ENCODE measurements around the gene ST6GALNAC1. TPM values are rescaled to one million over a fixed set of nuclear protein-coding genes. Genes with fewer than 3 reads are reported as not detected.
A peak's percentile ranks its signal among the peaks of the same experiment; 100 is the strongest.

The ST6GALNAC1 gene
- total RNA-seq (2014; rRNA removed; shearing (Covaris generic)) = not detected in 2 replicates

- in situ Hi-C loops (cut with HindIII; ENCODE audit: low sequenced_read_pairs) = no loop called here
- no peak for DNase-seq (ENCODE audit: low spot score)
These were observed at the start of gene ST6GALNAC1 for GRCh38 chr17:76643553-76644148. Gene ST6GALNAC1 (minus strand): TSS chr17:76643757. CDS start chr17:76643638, 119 bp downstream.

GRCh38 chr17:76691379-76692191 lies 48.0 kb upstream of the ST6GALNAC1 start:
- in situ Hi-C loops (cut with HindIII; ENCODE audit: low sequenced_read_pairs) = loop anchor here (25.0 kb wide), 1 partner anchor 229 kb away; the partner anchor contains the start of genes AANAT and UBE2O
- DNase-seq (ENCODE audit: low spot score) = no peak

- DNase-seq (ENCODE audit: low spot score) = no peak
- in situ Hi-C loops (cut with HindIII; ENCODE audit: low sequenced_read_pairs) = loop anchor here (25.0 kb wide), 1 partner anchor 228 kb away; the partner anchor contains the start of genes AANAT and UBE2O
These were observed 47.2 kb upstream of the ST6GALNAC1 start for GRCh38 chr17:76690596-76691280.

GRCh38 chr17:76689859-76690258 lies 46.3 kb upstream of the ST6GALNAC1 start:
- in situ Hi-C loops (cut with HindIII; ENCODE audit: low sequenced_read_pairs) = loop anchor here (25.0 kb wide), 1 partner anchor 228 kb away; the partner anchor contains the start of genes AANAT and UBE2O
- no peak for DNase-seq (ENCODE audit: low spot score)

GRCh38 chr17:76688165-76688622 lies 44.6 kb upstream of the ST6GALNAC1 start:
- in situ Hi-C loops (cut with HindIII; ENCODE audit: low sequenced_read_pairs) = loop anchor here (25.0 kb wide), 1 partner anchor 226 kb away; the partner anchor contains the start of genes AANAT and UBE2O
- no peak for DNase-seq (ENCODE audit: low spot score)

- peak; percentile 48 for DNase-seq (ENCODE audit: low spot score)
- in situ Hi-C loops (cut with HindIII; ENCODE audit: low sequenced_read_pairs) = loop anchor here (25.0 kb wide), 1 partner anchor 225 kb away; the partner anchor contains the start of genes AANAT and UBE2O
These were observed 44.0 kb upstream of the ST6GALNAC1 start for GRCh38 chr17:76687298-76688164.

- in situ Hi-C loops (cut with HindIII; ENCODE audit: low sequenced_read_pairs) = loop anchor here (25.0 kb wide), 1 partner anchor 224 kb away; the partner anchor contains the start of genes AANAT and UBE2O
These were observed 43.2 kb upstream of the ST6GALNAC1 start for GRCh38 chr17:76686538-76687297.

GRCh38 chr17:76685846-76686245 lies 42.3 kb upstream of the ST6GALNAC1 start:
- no peak for DNase-seq (ENCODE audit: low spot score)
- in situ Hi-C loops (cut with HindIII; ENCODE audit: low sequenced_read_pairs) = loop anchor here (25.0 kb wide), 1 partner anchor 224 kb away; the partner anchor contains the start of genes AANAT and UBE2O

More at GRCh38 chr17:76686538-76687297, 43.2 kb upstream of the ST6GALNAC1 start:
- DNase-seq (ENCODE audit: low spot score) = no peak

- in situ Hi-C loops (cut with HindIII; ENCODE audit: low sequenced_read_pairs) = loop anchor here (25.0 kb wide), 1 partner anchor 223 kb away; the partner anchor contains the start of genes AANAT and UBE2O
- DNase-seq (ENCODE audit: low spot score) = no peak
These were observed 41.8 kb upstream of the ST6GALNAC1 start for GRCh38 chr17:76685366-76685765.

- in situ Hi-C loops (cut with HindIII; ENCODE audit: low sequenced_read_pairs) = loop anchor here (25.0 kb wide), 1 partner anchor 222 kb away; the partner anchor contains the start of genes AANAT and UBE2O
- no peak for DNase-seq (ENCODE audit: low spot score)
These were observed 41.2 kb upstream of the ST6GALNAC1 start for GRCh38 chr17:76684756-76685155.

GRCh38 chr17:76683921-76684745 lies 40.6 kb upstream of the ST6GALNAC1 start:
- no peak for DNase-seq (ENCODE audit: low spot score)
- in situ Hi-C loops (cut with HindIII; ENCODE audit: low sequenced_read_pairs) = loop anchor here (25.0 kb wide), 1 partner anchor 222 kb away; the partner anchor contains the start of genes AANAT and UBE2O

- no peak for DNase-seq (ENCODE audit: low spot score)
- in situ Hi-C loops (cut with HindIII; ENCODE audit: low sequenced_read_pairs) = loop anchor here (25.0 kb wide), 1 partner anchor 221 kb away; the partner anchor contains the start of genes AANAT and UBE2O
These were observed 39.6 kb upstream of the ST6GALNAC1 start for GRCh38 chr17:76683011-76683755.

- in situ Hi-C loops (cut with HindIII; ENCODE audit: low sequenced_read_pairs) = loop anchor here (25.0 kb wide), 1 partner anchor 220 kb away; the partner anchor contains the start of genes AANAT and UBE2O
- no peak for DNase-seq (ENCODE audit: low spot score)
These were observed 38.7 kb upstream of the ST6GALNAC1 start for GRCh38 chr17:76682296-76682695.

- peak; percentile 85 for DNase-seq (ENCODE audit: low spot score)
- in situ Hi-C loops (cut with HindIII; ENCODE audit: low sequenced_read_pairs) = loop anchor here (25.0 kb wide), 1 partner anchor 219 kb away; the partner anchor contains the start of genes AANAT and UBE2O
These were observed 37.9 kb upstream of the ST6GALNAC1 start for GRCh38 chr17:76681222-76682137.
